Thyroid gland (tissue), 4 donors: ENCODE data around the gene ERG.

Experiments
- POLR2A ChIP-seq, 2 donors: fragments of 450-650 bp; IDR thresholded peaks; one replicate each; pipeline ENCODE4 v1.6.1; 2017; ENCODE audit warnings: antibody characterized with exemption in 2 of 2, mild to moderate bottlenecking in 2 of 2, moderate library complexity in 1 of 2
- TF ChIP-seq, protein P1 (sequence below), 6 experiments: fragments of 200-600 bp in 3 of 6; fragments of 450-650 bp in 3 of 6; sonication (generic) in 3 of 6; IDR thresholded peaks; one replicate each; pipeline ENCODE4 v1.5.1; 2016 to 2019; ENCODE audit warnings: antibody characterized with exemption in 6 of 6, mild to moderate bottlenecking in 2 of 6, inconsistent platforms in 1 of 6, moderate library complexity in 1 of 6

DNA sequence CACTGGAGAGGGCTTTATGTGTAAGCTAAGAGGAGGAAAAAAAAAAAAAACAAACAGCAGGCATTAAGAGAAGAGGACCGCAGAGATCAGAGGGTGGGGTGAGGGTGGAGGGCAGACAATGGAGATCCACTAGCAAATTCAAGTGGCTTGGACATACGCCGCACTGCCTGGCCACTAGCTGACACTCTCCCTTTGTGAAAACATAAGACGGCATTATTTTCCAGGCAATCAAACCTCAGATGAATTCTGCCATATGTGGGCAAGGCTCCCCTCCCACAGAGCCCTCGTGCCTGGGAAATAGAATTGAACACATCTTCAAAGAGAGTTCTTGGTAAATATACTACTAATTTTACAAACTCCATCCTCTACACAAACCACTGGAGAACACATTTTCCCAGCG lies 53.6 kb downstream of the ERG start:
- TF ChIP-seq, protein P1, sequence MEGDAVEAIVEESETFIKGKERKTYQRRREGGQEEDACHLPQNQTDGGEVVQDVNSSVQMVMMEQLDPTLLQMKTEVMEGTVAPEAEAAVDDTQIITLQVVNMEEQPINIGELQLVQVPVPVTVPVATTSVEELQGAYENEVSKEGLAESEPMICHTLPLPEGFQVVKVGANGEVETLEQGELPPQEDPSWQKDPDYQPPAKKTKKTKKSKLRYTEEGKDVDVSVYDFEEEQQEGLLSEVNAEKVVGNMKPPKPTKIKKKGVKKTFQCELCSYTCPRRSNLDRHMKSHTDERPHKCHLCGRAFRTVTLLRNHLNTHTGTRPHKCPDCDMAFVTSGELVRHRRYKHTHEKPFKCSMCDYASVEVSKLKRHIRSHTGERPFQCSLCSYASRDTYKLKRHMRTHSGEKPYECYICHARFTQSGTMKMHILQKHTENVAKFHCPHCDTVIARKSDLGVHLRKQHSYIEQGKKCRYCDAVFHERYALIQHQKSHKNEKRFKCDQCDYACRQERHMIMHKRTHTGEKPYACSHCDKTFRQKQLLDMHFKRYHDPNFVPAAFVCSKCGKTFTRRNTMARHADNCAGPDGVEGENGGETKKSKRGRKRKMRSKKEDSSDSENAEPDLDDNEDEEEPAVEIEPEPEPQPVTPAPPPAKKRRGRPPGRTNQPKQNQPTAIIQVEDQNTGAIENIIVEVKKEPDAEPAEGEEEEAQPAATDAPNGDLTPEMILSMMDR (IDR thresholded peaks at IDR 0.05), result no peak
- no peak for TF ChIP-seq POLR2A (IDR thresholded peaks at IDR 0.05)
